WTC11 (cell line): Measurements from ENCODE around the gene FBXL13. TPM values are rescaled to one million over a fixed set of nuclear protein-coding genes. Genes with fewer than 3 reads are reported as not detected.

Experiments used
- ATAC-seq: fragments of 200-7000 bp; cut with Tn5 transposase; 2 replicates; pipeline ENCODE4 v1.10.0; 2021; ENCODE audit warnings: mild to moderate bottlenecking, moderate library complexity
- CTCF ChIA-PET: fragments of 300-600 bp; sonication (Branson Sonifier 250); formaldehyde crosslinking; loops from one replicate; lab custom pipeline; 2021; ENCODE audit warnings: antibody characterized with exemption; lab: Charles Lee
- POLR2A ChIA-PET: fragments of 350-600 bp; sonication (Branson Sonifier 250); formaldehyde crosslinking; loops from one replicate; lab custom pipeline; 2021; ENCODE audit warnings: antibody characterized with exemption; lab: Charles Lee
- DNase-seq: peaks from one replicate; pipeline ENCODE4 v3.0.0; 2021; ENCODE audit warnings: low spot score
- H3K27ac Mint-ChIP-seq: 2 replicates; pipeline ENCODE4 v1.8.0; 2021; ENCODE audit warnings: mixed read lengths
- H3K27me3 Mint-ChIP-seq: 2 replicates; pipeline ENCODE4 v1.8.0; 2021; ENCODE audit warnings: low read depth, mild to moderate bottlenecking, moderate library complexity, mixed read lengths
- H3K36me3 Mint-ChIP-seq: 2 replicates; pipeline ENCODE4 v1.8.0; 2021; ENCODE audit warnings: mixed read lengths
- H3K4me1 Mint-ChIP-seq: 2 replicates; pipeline ENCODE4 v1.8.0; 2022; ENCODE audit warnings: mixed read lengths
- H3K4me3 Mint-ChIP-seq: 2 replicates; pipeline ENCODE4 v1.8.0; 2021; ENCODE audit warnings: mild to moderate bottlenecking, moderate library complexity, mixed read lengths
- H3K9me3 Mint-ChIP-seq: 2 replicates; pipeline ENCODE4 v1.8.0; 2021; ENCODE audit warnings: mixed read lengths
- ATF1 ChIP-seq: sonication (generic); formaldehyde crosslinking; IDR thresholded peaks from 2 replicates; pipeline ENCODE4 v1.8.1; 2023; ENCODE audit warnings: mild to moderate bottlenecking, moderate library complexity, missing genetic modification reagents
- ATF3 ChIP-seq: sonication (generic); formaldehyde crosslinking; conservative IDR thresholded peaks from 2 replicates; pipeline ENCODE4 v1.8.1; 2022; ENCODE audit warnings: mild to moderate bottlenecking, missing genetic modification reagents
- CREM ChIP-seq: sonication (generic); formaldehyde crosslinking; IDR thresholded peaks from 2 replicates; pipeline ENCODE4 v1.8.1; 2022; ENCODE audit warnings: mild to moderate bottlenecking, missing genetic modification reagents, moderate library complexity
- E2F5 ChIP-seq: sonication (generic); formaldehyde crosslinking; IDR thresholded peaks from 2 replicates; pipeline ENCODE4 v1.8.1; 2022; ENCODE audit warnings: mild to moderate bottlenecking, moderate library complexity, missing genetic modification reagents
- FOXP4 ChIP-seq: sonication (generic); formaldehyde crosslinking; IDR thresholded peaks from 2 replicates; pipeline ENCODE4 v1.8.0; 2022; ENCODE audit warnings: mild to moderate bottlenecking, missing genetic modification reagents
- JAZF1 ChIP-seq: fragments of 250-450 bp; sonication (Bioruptor Pico); IDR thresholded peaks from 2 replicates; pipeline ENCODE4 v1.9.0; 2021; ENCODE audit warnings: moderate library complexity, mild to moderate bottlenecking, inconsistent platforms
- KAT7 ChIP-seq: sonication (generic); formaldehyde crosslinking; IDR thresholded peaks from 2 replicates; pipeline ENCODE4 v1.8.1; 2023; ENCODE audit warnings: missing genetic modification reagents, mild to moderate bottlenecking, borderline replicate concordance
- MXD4 ChIP-seq: fragments of 250-450 bp; sonication (Bioruptor Pico); IDR thresholded peaks from 2 replicates; pipeline ENCODE4 v1.8.0; 2021; ENCODE audit warnings: mild to moderate bottlenecking, moderate library complexity, borderline replicate concordance
- NR3C1 ChIP-seq: sonication (generic); formaldehyde crosslinking; conservative IDR thresholded peaks from 2 replicates; pipeline ENCODE4 v1.8.1; 2023; ENCODE audit warnings: low read depth, mild to moderate bottlenecking, missing genetic modification reagents
- SMAD4 ChIP-seq: sonication (generic); formaldehyde crosslinking; IDR thresholded peaks from 2 replicates; pipeline ENCODE4 v1.8.0; 2022; ENCODE audit warnings: mild to moderate bottlenecking, missing genetic modification reagents
- TEAD1 ChIP-seq: sonication (generic); formaldehyde crosslinking; IDR thresholded peaks from 2 replicates; pipeline ENCODE4 v1.8.0; 2022; ENCODE audit warnings: mild to moderate bottlenecking, missing genetic modification reagents
- TEAD4 ChIP-seq: sonication (generic); formaldehyde crosslinking; IDR thresholded peaks from 2 replicates; pipeline ENCODE4 v1.8.0; 2022; ENCODE audit warnings: mild to moderate bottlenecking, missing genetic modification reagents
- TP53 ChIP-seq: sonication (generic); formaldehyde crosslinking; IDR thresholded peaks from 2 replicates; pipeline ENCODE4 v1.8.1; 2023; ENCODE audit warnings: mild to moderate bottlenecking, missing genetic modification reagents
- ZBTB43 ChIP-seq: sonication (generic); formaldehyde crosslinking; IDR thresholded peaks from 2 replicates; pipeline ENCODE4 v1.8.1; 2023; ENCODE audit warnings: mild to moderate bottlenecking, missing genetic modification reagents
- ZMAT4 ChIP-seq: fragments of 250-450 bp; sonication (Bioruptor Pico); IDR thresholded peaks from 2 replicates; pipeline ENCODE4 v1.9.0; 2021; ENCODE audit warnings: mild to moderate bottlenecking
- ZNF263 ChIP-seq: sonication (generic); formaldehyde crosslinking; IDR thresholded peaks from 2 replicates; pipeline ENCODE4 v1.8.1; 2022; ENCODE audit warnings: low read depth, mild to moderate bottlenecking, moderate library complexity, missing genetic modification reagents
- ZNF512 ChIP-seq: sonication (generic); formaldehyde crosslinking; IDR thresholded peaks from 2 replicates; pipeline ENCODE4 v1.8.1; 2022; ENCODE audit warnings: missing genetic modification reagents, borderline replicate concordance
- total RNA-seq: library from RNA; stranded (reverse); gene quantifications from 3 replicates; pipeline ENCODE4 v1.2.3, GENCODE V29; 2021

The FBXL13 gene
- total RNA-seq, 1 experiment from 2014 or later = 1.7 TPM

- H3K27me3 Mint-ChIP-seq = no peaks in the 10 kb centered on the region
Observed at GRCh38 chr7:102817616-102818573, 256.7 kb downstream of the FBXL13 start.

GRCh38 chr7:102814025-102814471 is 260.5 kb downstream of the FBXL13 start:
- Mint-ChIP-seq H3K36me3 (no peaks in the 10 kb centered on the region), H3K4me3 (no peak overlapping the region), H3K27me3 (no peaks in the 10 kb centered on the region), H3K4me1 (peaks cover 3% of the 10 kb centered on the region; the same call in 1 of the 2 replicates), H3K27ac (no peak overlapping the region), H3K9me3 (no peaks in the 10 kb centered on the region)
- TF ChIP-seq TP53 (CRISPR knock-in tag) (no peak), ZMAT4 (CRISPR knock-in tag) (no peak), CREM (no peak), ZNF263 (no peak), NR3C1 (CRISPR knock-in tag) (no peak), KAT7 (no peak), TEAD1 (CRISPR knock-in tag) (no peak), E2F5 (CRISPR knock-in tag) (no peak), ZNF512 (CRISPR knock-in tag) (no peak), MXD4 (CRISPR knock-in tag) (no peak), FOXP4 (CRISPR knock-in tag) (no peak)
- DNase-seq (no peak), ATAC-seq (no peak)
- POLR2A ChIA-PET = no interaction called here
- CTCF ChIA-PET = no interaction called here

More at GRCh38 chr7:102817616-102818573, 256.7 kb downstream of the FBXL13 start:
- TF ChIP-seq ATF1 = no peak
- no peak for TF ChIP-seq JAZF1 (CRISPR knock-in tag)
- TF ChIP-seq TEAD4 = no peak
- TF ChIP-seq SMAD4 = no peak
- no peak for TF ChIP-seq ATF3 (CRISPR knock-in tag)
- no peak for TF ChIP-seq NR3C1 (CRISPR knock-in tag)
- TF ChIP-seq ZBTB43 (CRISPR knock-in tag) = no peak
- Mint-ChIP-seq H3K4me3 (no peak overlapping the region), H3K4me1 (peaks cover 3% of the 10 kb centered on the region; the same call in 1 of the 2 replicates), H3K27ac (no peak overlapping the region), H3K36me3 (no peaks in the 10 kb centered on the region), H3K9me3 (no peaks in the 10 kb centered on the region)
- POLR2A ChIA-PET = no interaction called here
- DNase-seq (no peak), ATAC-seq (no peak)
- CTCF ChIA-PET = interaction anchor here (1.3 kb wide), 1 partner anchor 244 kb away, joined by 8 read pairs; no protein-coding TSS in a partner anchor
